Testis (tissue), 3 donors: ENCODE results near the gene SLC6A12. TPM values are rescaled to one million over a fixed set of nuclear protein-coding genes. Genes with fewer than 3 reads are reported as not detected.

ENCODE experiments used
- DNase-seq: peaks from one replicate; pipeline ENCODE4 v3.0.0-alpha.2; 2019
- H3K27ac ChIP-seq, 2 donors: fragments of 200-600 bp; sonication (generic); one replicate each; pipeline ENCODE4 v1.5.1; 2019
- H3K27me3 ChIP-seq: fragments of 200-600 bp; sonication (generic); one replicate; pipeline ENCODE4 v1.5.1; 2019
- H3K36me3 ChIP-seq: fragments of 200-600 bp; sonication (generic); one replicate; pipeline ENCODE4 v1.5.1; 2017; ENCODE audit warnings: low read depth; ENCODE audit errors: missing control alignments
- H3K4me1 ChIP-seq: fragments of 200-600 bp; sonication (generic); one replicate; pipeline ENCODE4 v1.5.1; 2019
- H3K4me3 ChIP-seq, 2 donors: fragments of 200-600 bp; sonication (generic); one replicate each; pipeline ENCODE4 v1.5.1; 2017 to 2019
- H3K9me3 ChIP-seq: fragments of 200-600 bp; sonication (generic); one replicate; pipeline ENCODE4 v1.5.1; 2017
- POLR2A ChIP-seq: fragments of 450-650 bp; IDR thresholded peaks from one replicate; pipeline ENCODE4 v1.6.1; 2017; ENCODE audit warnings: antibody characterized with exemption, mild to moderate bottlenecking, moderate library complexity
- WGBS, 2 donors: methylation state at CpG; one replicate each; pipeline ENCODE4 v1.1.5; 2018; 5-methylcytosine and 5-hydroxymethylcytosine counted together
- intact Hi-C: fragments of 100-400 bp; cut with DNase I; formaldehyde crosslinking; loops from one replicate; pipeline ENCODE4 v1.15.1; 2023; ENCODE audit warnings: low total_unique reads
- polyA plus RNA-seq: library from polyadenylated mRNA; stranded (reverse); fragments of 350-450 nt; fragmentation: Illumina TruSeq; extraction: RNeasy Lipid Tissue Mini Kit (QIAGEN cat#74804); gene quantifications from one replicate; pipeline ENCODE4 v1.2.3, GENCODE V29; 2014; ENCODE audit warnings: low read depth, low replicate concordance; ENCODE audit not compliant: insufficient read depth
- total RNA-seq, 2 donors: library from RNA; depleted of rRNA; stranded (reverse); fragments of >200 nt; gene quantifications; one replicate each; pipeline ENCODE4 v1.2.3, GENCODE V29; 2016
- TF ChIP-seq, protein P1 (sequence below), 3 experiments: fragments of 450-650 bp in 2 of 3; fragments of 200-600 bp in 1 of 3; sonication (generic) in 1 of 3; IDR thresholded peaks; one replicate each; pipeline ENCODE4 v1.5.1; 2016 to 2019; ENCODE audit warnings: antibody characterized with exemption in 3 of 3, mild to moderate bottlenecking in 2 of 3, moderate library complexity in 1 of 3

SLC6A12 gene
- total and polyA plus RNA-seq, 3 donors from 2014 or later = 3.8 to 12.5 (median 6.4) TPM

DNA sequence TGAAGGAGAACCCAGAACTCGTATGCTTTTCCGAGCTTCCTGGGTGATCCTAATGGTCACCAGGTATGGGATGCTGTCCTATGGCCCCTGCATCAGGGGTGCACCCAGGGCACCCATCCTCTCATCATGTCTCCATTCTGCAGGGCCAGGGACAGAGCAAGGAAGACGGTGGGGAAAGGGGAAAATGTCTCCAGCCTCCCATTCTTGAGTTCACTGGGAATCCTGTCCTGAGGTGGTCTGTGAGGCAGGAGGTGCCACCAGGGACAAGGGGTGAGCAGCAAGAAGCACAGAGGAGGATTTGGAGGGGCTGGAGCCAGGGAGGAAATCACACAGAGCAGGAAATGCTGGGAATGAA lies 14.9 kb upstream of the SLC6A12 start:
- TF ChIP-seq POLR2A = no peak
- TF ChIP-seq, protein P1, sequence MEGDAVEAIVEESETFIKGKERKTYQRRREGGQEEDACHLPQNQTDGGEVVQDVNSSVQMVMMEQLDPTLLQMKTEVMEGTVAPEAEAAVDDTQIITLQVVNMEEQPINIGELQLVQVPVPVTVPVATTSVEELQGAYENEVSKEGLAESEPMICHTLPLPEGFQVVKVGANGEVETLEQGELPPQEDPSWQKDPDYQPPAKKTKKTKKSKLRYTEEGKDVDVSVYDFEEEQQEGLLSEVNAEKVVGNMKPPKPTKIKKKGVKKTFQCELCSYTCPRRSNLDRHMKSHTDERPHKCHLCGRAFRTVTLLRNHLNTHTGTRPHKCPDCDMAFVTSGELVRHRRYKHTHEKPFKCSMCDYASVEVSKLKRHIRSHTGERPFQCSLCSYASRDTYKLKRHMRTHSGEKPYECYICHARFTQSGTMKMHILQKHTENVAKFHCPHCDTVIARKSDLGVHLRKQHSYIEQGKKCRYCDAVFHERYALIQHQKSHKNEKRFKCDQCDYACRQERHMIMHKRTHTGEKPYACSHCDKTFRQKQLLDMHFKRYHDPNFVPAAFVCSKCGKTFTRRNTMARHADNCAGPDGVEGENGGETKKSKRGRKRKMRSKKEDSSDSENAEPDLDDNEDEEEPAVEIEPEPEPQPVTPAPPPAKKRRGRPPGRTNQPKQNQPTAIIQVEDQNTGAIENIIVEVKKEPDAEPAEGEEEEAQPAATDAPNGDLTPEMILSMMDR (IDR thresholded peaks at IDR 0.05) = no peak
- Histone ChIP-seq H3K27ac (no peak overlapping the region), H3K4me1 (no peaks in the 10 kb centered on the region), H3K9me3 (no peaks in the 10 kb centered on the region), H3K27me3 (no peaks in the 10 kb centered on the region), H3K36me3 (no peaks in the 10 kb centered on the region), H3K4me3 (no peak overlapping the region)
- peak; percentile 10 for DNase-seq
- intact Hi-C loops = no loop called here
- 88 to 94% methylated on average over 3 of the region's 3 CpGs for WGBS, 2 donors

GRCh38 chr12:227923-228845 lies 14.2 kb upstream of the SLC6A12 start:
- Histone ChIP-seq H3K27me3 (no peaks in the 10 kb centered on the region), H3K4me3 (no peak overlapping the region), H3K27ac (no peak overlapping the region), H3K4me1 (no peaks in the 10 kb centered on the region), H3K36me3 (no peaks in the 10 kb centered on the region), H3K9me3 (no peaks in the 10 kb centered on the region)
- no peak for DNase-seq
- intact Hi-C loops = no loop called here
- 70 to 75% methylated on average over 18 of the region's 18 CpGs for WGBS, 2 donors
- TF ChIP-seq POLR2A = no peak
- TF ChIP-seq, protein P1 (IDR thresholded peaks at IDR 0.05) = no peak

- no peaks in the 10 kb centered on the region for H3K36me3 ChIP-seq
- WGBS, 2 donors = 98% methylated on average over 6 to 7 of the region's 7 CpGs
- no peak overlapping the region for H3K27ac ChIP-seq
- no peak overlapping the region for H3K4me3 ChIP-seq
- no peaks in the 10 kb centered on the region for H3K27me3 ChIP-seq
- H3K9me3 ChIP-seq = no peaks in the 10 kb centered on the region
- intact Hi-C loops = no loop called here
- no peaks in the 10 kb centered on the region for H3K4me1 ChIP-seq
- DNase-seq = no peak
- TF ChIP-seq, protein P1 (IDR thresholded peaks at IDR 0.05) = no peak
- TF ChIP-seq POLR2A = no peak
Observed at GRCh38 chr12:227286-227915, 13.4 kb upstream of the SLC6A12 start.

DNA sequence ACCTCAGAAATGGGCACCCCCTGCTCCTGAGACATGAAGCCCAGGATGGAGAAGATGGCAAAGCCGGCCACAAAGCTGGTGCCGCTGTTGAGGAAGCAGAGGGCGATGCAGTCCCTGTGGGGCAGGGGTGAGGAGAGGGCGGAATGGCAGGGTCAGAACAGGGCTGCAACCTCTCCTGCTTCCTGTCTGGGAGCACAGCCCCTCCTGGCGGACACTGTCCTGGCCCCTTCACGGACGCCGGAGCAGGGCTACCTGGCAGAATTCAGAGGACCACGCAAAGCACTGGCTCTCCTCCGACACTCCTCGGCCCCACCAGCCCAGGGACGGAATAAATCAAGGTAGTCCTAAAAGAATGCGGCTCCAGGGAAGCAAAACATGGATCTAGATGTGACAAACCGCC lies 12.4 kb upstream of the SLC6A12 start:
- Histone ChIP-seq H3K9me3 (no peaks in the 10 kb centered on the region), H3K36me3 (no peaks in the 10 kb centered on the region), H3K27ac (no peak overlapping the region), H3K27me3 (no peaks in the 10 kb centered on the region), H3K4me3 (no peak overlapping the region), H3K4me1 (no peaks in the 10 kb centered on the region)
- WGBS, 2 donors = 90 to 95% methylated on average over 13 to 14 of the region's 14 CpGs
- intact Hi-C loops = no loop called here
- no peak for DNase-seq
- no peak for TF ChIP-seq POLR2A
- TF ChIP-seq, protein P1 (IDR thresholded peaks at IDR 0.05) = no peak
